Measurements from ENCODE around the gene STK39. TPM values are rescaled to one million over a fixed set of nuclear protein-coding genes. Genes with fewer than 3 reads are reported as not detected.

Gene STK39
- total and polyA plus RNA-seq, 9 of the 15 experiments (the other 6 are each of a cell fraction or from before 2014, with no cell fraction given) = 0.19 to 0.76 (median 0.51) TPM

- no peak for TF ChIP-seq ZBTB33 (CRISPR knock-in tag; IDR thresholded peaks at IDR 0.05)
These were observed 292.9 kb downstream of the STK39 start (continued) for GRCh38 chr2:167954495-167954894.

GRCh38 chr2:167953776-167954175, 293.6 kb downstream of the STK39 start:
- ChIA-PET POLR2A (interaction anchor here (2.3 kb wide), 1 partner anchor 13 kb away, joined by 11 read pairs; no protein-coding TSS in a partner anchor), CTCF (ENCODE audit: low intra/inter-chr PET ratio) (no interaction called here)
- H4K20me1 ChIP-seq (replicated peaks; ENCODE audit: control insufficient read depth, insufficient read depth, low read length) = no peaks in the 10 kb centered on the region
- no peak overlapping the region for H3K4me2 ChIP-seq (ENCODE audit: insufficient read depth, low read length)
- in situ Hi-C loops (cut with MboI) (no loop called here), intact Hi-C loops (cut with micrococcal nuclease) (no loop called here)
- no peaks in the 10 kb centered on the region; a peak in 1 of 5 replicates for H3K27me3 ChIP-seq (ENCODE audit: control insufficient read depth in 2 of 2, insufficient read depth in 2 of 2, low read length in 2 of 2)
- no peaks in the 10 kb centered on the region for H3K9me1 ChIP-seq (ENCODE audit: control insufficient read depth, insufficient read depth, low read length)
- H3K27ac ChIP-seq (ENCODE audit: extremely low read depth, low read depth, low read length) = no peak overlapping the region
- no peak for FAIRE-seq
- H3K9me3 ChIP-seq (replicated peaks; ENCODE audit: control insufficient read depth, insufficient read depth, low read depth, low read length) = no peaks in the 10 kb centered on the region
- no peak overlapping the region for H3K9ac ChIP-seq (ENCODE audit: insufficient read depth in 1 of 2, low read depth in 2 of 2, low read length in 2 of 2)
- no peak overlapping the region for H3K4me3 ChIP-seq
- BruUV-seq (replicated peaks) = no TSS peak
- WGBS (ENCODE audit: insufficient coverage, low coverage, missing lambda C conversion rate) = 28% methylated on average over 3 of the region's 3 CpGs
- ATAC-seq = no peak
- no peaks in the 10 kb centered on the region for H3K36me3 ChIP-seq (ENCODE audit: control insufficient read depth, insufficient read depth, low read length)
- no peak for DNase-seq (ENCODE audit: extremely low read depth in 1 of 4, low spot score in 3 of 4)
- peaks cover 0 to 12% of the 10 kb centered on the region in 2 experiments; a peak in 4 of 5 replicates for H3K4me1 ChIP-seq (replicated peaks in 1 of 2; ENCODE audit: control insufficient read depth in 2 of 2, insufficient read depth in 2 of 2, low read length in 2 of 2)
- H2AFZ ChIP-seq (ENCODE audit: low read depth, low read length) = no peak overlapping the region; the same call in 1 of the 2 replicates
- no peaks in the 10 kb centered on the region for H3K79me2 ChIP-seq (ENCODE audit: control insufficient read depth, insufficient read depth, low read length)
- TF ChIP-seq ARID2 (IDR thresholded peaks at IDR 0.05) = no peak
- no peak for TF ChIP-seq ELF2 (CRISPR knock-in tag; IDR thresholded peaks at IDR 0.05)
- no peak for TF ChIP-seq FOXA1 (IDR thresholded peaks at IDR 0.05; ENCODE audit: borderline replicate concordance)
- no peak for TF ChIP-seq THAP7 (CRISPR knock-in tag; IDR thresholded peaks at IDR 0.05)
- TF ChIP-seq ZSCAN29 (IDR thresholded peaks at IDR 0.05) = no peak
- no peak for TF ChIP-seq ZNF41 (CRISPR knock-in tag; conservative IDR thresholded peaks at IDR 0.05)
- no peak for TF ChIP-seq BRD4 (IDR thresholded peaks at IDR 0.05)
- TF ChIP-seq MTA1 (IDR thresholded peaks at IDR 0.05; ENCODE audit: borderline replicate concordance) = no peak
- TF ChIP-seq RBM22 (IDR thresholded peaks at IDR 0.05; ENCODE audit: low read depth, low read length, poor library complexity, severe bottlenecking) = no peak
- no peak for TF ChIP-seq CTCFL (IDR thresholded peaks at IDR 0.05; ENCODE audit: borderline replicate concordance, insufficient read depth, low read depth, low read length, poor library complexity, severe bottlenecking)
- TF ChIP-seq MITF (IDR thresholded peaks at IDR 0.05) = no peak
- TF ChIP-seq CEBPB (tag; IDR thresholded peaks at IDR 0.05) = peak; percentile 66
- TF ChIP-seq DMBX1 (CRISPR knock-in tag; IDR thresholded peaks at IDR 0.05; ENCODE audit: borderline replicate concordance) = no peak
- no peak for TF ChIP-seq MTA2 (IDR thresholded peaks at IDR 0.05; ENCODE audit: low read depth)
- TF ChIP-seq RB1 (IDR thresholded peaks at IDR 0.05; ENCODE audit: low read depth) = no peak
- no peak for TF ChIP-seq FOXJ3 (CRISPR knock-in tag; IDR thresholded peaks at IDR 0.05)

Data from K562 (cell line).